Activated naive CD8-positive, alpha-beta T cell treated with anti-CD3 and anti-CD28 coated beads, Interleukin-2, amount 10 ng/mL, durations not matched to agents 7 days and 5 days (primary cell): ENCODE results near the gene PLEKHG7. TPM values are rescaled to one million over a fixed set of nuclear protein-coding genes. Genes with fewer than 3 reads are reported as not detected.
"Not testable (repeated sequence)": the region's sequence is repeated elsewhere in the genome, so short reads cannot be mapped to it uniquely, and the experiment has no call there.

Experiments used
- ATAC-seq: fragments of 150-1000 bp; cut with Tn5 transposase; one replicate; pipeline ENCODE4 v1.10.0; 2021; ENCODE audit warnings: low read depth, moderate library complexity
- POLR2A ChIA-PET: fragments of 350-600 bp; sonication (Branson Sonifier 250); formaldehyde crosslinking; loops from one replicate; lab custom pipeline; 2021; ENCODE audit warnings: antibody characterized with exemption; lab: Charles Lee
- DNase-seq: peaks from one replicate; pipeline ENCODE4 v3.0.0; 2021
- H3K27ac Mint-ChIP-seq: one replicate; pipeline ENCODE4 v1.8.0; 2022; ENCODE audit warnings: mild to moderate bottlenecking, mixed read lengths
- H3K27me3 Mint-ChIP-seq: one replicate; pipeline ENCODE4 v1.8.0; 2022; ENCODE audit warnings: mild to moderate bottlenecking, moderate library complexity, mixed read lengths
- H3K36me3 Mint-ChIP-seq: one replicate; pipeline ENCODE4 v1.8.0; 2021; ENCODE audit warnings: mild to moderate bottlenecking, mixed read lengths
- H3K4me1 Mint-ChIP-seq: one replicate; pipeline ENCODE4 v1.8.0; 2021; ENCODE audit warnings: mixed read lengths
- H3K4me3 Mint-ChIP-seq: one replicate; pipeline ENCODE4 v1.8.0; 2022; ENCODE audit warnings: mild to moderate bottlenecking, moderate library complexity, mixed read lengths
- H3K9me3 Mint-ChIP-seq: one replicate; pipeline ENCODE4 v1.8.0; 2021; ENCODE audit warnings: mixed read lengths
- total RNA-seq, 2 experiments: library from RNA; stranded (reverse); gene quantifications; one replicate each; pipeline ENCODE4 v1.2.3, GENCODE V29; 2021

PLEKHG7 gene
- total RNA-seq, 2 experiments from 2014 or later: not detected

DNA sequence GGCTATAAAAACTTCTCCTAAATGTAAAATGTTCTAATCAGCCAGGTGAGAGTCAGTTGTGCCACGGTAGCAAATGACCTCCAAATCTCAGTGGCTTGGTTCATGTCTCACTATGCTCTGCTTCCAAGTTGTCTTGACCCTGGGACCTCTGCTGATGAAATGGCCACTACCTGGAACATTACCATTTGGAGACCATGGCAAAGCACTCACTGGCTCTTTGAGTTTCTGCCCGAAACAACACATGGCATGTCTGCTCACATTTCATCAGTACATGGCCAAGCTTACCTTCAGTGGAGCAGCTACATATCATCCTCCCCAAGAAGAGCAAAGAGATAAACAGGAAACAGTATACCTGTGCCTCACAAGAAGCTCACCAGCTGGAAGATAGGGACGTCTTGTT is 40.2 kb downstream of the PLEKHG7 start:
- Mint-ChIP-seq H3K27ac (no peak overlapping the region), H3K27me3 (peaks cover 19% of the 10 kb centered on the region), H3K4me1 (peaks cover 2% of the 10 kb centered on the region), H3K36me3 (no peaks in the 10 kb centered on the region), H3K4me3 (no peak overlapping the region), H3K9me3 (peaks cover 2% of the 10 kb centered on the region)
- ATAC-seq (no peak), DNase-seq (no peak)
- POLR2A ChIA-PET: no interaction called here

DNA sequence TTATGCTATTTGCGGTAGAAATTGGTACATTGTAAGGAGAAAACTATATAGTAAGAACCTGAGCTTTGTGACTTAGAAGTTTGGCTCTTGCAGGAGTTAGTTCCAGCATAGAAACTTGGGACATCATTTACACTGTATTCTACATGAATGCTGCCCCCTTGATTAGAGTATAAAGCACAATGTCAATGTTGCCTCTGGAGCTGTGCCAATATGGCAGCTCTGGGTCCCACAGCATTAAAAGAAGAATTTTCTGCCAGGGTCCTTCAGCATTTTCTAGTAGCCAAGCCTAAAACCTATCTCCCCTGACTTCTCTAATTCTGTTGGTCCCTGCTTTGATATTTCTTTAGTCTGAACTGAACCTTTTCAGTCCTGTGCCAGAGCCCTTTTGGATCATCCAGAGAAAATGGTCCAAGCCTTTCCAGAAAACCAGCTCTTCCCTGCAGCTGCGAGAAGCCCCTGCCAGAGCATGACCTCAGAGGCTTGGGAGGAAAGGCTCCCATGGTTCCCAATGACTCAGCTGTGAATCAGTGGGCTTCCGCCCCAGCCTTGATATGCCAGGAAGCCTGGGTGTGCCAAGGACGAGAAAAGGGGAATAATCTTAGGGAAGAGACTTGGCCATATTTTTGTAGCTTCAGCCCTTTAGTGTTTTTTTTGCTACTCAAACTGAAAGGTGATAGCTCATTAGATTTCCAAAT is 43.2 kb downstream of the PLEKHG7 start:
- DNase-seq (no peak), ATAC-seq (no peak)
- Mint-ChIP-seq H3K27me3 (peaks cover 10% of the 10 kb centered on the region), H3K4me1 (peaks cover 2% of the 10 kb centered on the region), H3K36me3 (no peaks in the 10 kb centered on the region), H3K9me3 (peaks cover 2% of the 10 kb centered on the region), H3K27ac (no peak overlapping the region), H3K4me3 (no peak overlapping the region)
- POLR2A ChIA-PET: no interaction called here

DNA sequence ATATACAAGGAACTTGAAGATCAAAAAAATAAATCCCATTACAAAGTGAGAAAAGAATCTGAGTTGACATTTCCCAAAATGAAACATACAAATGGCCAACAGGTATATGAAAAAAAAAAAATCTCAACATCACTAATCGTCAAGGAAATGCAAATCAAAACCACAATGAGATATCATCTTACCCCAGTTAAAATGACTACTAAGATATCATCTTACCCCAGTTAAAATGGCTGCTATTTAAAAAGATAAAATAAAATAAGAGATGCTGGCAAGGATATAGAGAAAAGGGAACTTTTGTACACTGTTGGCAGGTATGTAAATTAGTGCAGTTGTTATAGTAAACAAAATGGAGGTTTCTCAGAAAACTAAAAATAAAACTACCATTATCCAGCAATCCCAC is 44.4 kb downstream of the PLEKHG7 start:
- Mint-ChIP-seq H3K4me3 (no peak overlapping the region), H3K9me3 (peaks cover 2% of the 10 kb centered on the region), H3K27me3 (peaks cover 3% of the 10 kb centered on the region), H3K4me1 (peaks cover 2% of the 10 kb centered on the region), H3K27ac (no peak overlapping the region), H3K36me3 (no peaks in the 10 kb centered on the region)
- DNase-seq (no peak), ATAC-seq (no peak)
- POLR2A ChIA-PET: no interaction called here

GRCh38 chr12:92749691-92750090 is 46.9 kb downstream of the PLEKHG7 start:
- H3K9me3 Mint-ChIP-seq, DNase-seq, POLR2A ChIA-PET, H3K36me3 Mint-ChIP-seq, ATAC-seq, H3K27me3 Mint-ChIP-seq, H3K4me1 Mint-ChIP-seq, H3K4me3 Mint-ChIP-seq, H3K27ac Mint-ChIP-seq: not testable (repeated sequence)

DNA sequence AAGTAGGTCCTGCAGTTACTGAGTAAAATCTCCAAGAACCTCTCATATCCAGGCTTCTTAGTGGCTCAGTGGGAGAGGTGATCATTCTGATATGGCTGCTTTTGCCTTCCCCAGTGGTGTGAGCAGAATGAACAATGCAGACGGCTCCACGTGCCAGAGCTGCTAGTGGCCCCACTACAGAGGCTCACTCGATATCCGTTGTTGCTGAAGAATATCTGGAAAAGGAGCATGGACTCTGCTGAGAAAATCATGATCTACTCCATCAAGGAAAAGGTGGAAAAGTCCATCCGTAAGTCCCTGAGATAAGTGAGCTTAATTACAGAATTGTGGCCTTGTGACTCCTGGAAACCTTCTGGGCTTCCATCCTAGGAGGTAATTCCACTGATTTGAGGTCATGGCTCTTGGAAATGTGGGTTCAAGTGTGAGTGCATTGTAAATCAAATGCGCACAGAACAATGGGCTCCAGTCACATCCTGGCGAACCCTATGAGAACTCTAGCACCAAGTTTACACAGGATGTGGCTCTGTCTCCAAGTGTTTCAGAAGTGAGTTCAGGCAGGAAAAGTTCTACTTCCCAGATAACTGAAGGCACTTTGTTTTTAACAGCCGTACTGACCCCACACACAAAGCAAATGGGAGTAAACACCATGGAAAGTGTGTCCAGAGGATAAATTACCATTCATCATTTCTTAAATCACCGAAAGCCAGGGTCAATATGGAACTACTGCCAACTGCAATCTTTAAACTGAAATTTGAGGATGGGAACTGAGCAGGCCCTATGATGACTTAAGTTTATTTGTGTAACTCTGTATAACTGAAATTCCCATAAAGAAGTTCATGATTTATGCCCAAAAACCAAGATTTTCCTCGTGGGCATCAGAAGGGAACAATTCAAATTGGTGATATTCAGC is 51.4 kb downstream of the PLEKHG7 start:
- no peak for ATAC-seq
- POLR2A ChIA-PET: no interaction called here
- Mint-ChIP-seq H3K4me3 (no peak overlapping the region), H3K27me3 (peaks cover 15% of the 10 kb centered on the region), H3K4me1 (no peaks in the 10 kb centered on the region), H3K9me3 (no peaks in the 10 kb centered on the region), H3K36me3 (no peaks in the 10 kb centered on the region), H3K27ac (no peak overlapping the region)
- DNase-seq: no peak

DNA sequence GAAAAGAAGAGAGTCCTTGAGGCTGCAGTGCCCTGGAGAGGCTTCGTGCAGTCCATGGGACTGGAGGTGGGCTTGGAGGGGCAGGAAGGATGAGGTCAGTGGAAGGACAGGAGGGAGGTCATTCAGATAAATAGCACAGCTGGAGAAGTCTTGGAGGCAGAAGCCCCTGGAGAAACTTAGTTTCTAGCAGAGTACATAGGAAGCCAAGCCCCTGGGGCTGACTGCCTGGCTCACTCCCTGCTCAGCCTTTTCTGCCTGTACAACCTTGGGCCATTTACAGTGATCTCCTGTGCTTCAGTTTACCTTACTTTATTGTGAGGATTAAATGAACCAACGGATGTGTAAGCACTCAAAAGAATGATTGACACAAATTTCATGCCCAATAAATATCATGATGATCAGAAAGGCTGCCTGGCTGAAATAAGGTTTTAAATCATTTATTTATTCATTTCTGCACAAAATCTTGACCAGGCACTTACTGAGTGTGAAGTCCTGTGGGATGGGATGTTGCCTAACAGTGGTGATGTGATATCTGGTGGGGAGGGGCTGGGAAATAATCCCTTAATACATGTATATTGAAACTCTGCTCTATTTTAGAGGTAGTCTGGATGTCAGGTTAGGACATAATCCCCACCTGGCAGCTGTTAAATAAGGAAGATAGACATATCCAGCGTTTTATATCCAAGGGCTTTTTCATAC is 54.3 kb downstream of the PLEKHG7 start:
- H3K4me1 Mint-ChIP-seq: no peaks in the 10 kb centered on the region
- no peak overlapping the region for H3K27ac Mint-ChIP-seq
- no peak overlapping the region for H3K4me3 Mint-ChIP-seq
- no peaks in the 10 kb centered on the region for H3K9me3 Mint-ChIP-seq
- POLR2A ChIA-PET: no interaction called here
- H3K36me3 Mint-ChIP-seq: no peaks in the 10 kb centered on the region
- peaks cover 15% of the 10 kb centered on the region for H3K27me3 Mint-ChIP-seq
- ATAC-seq (no peak), DNase-seq (no peak)

DNA sequence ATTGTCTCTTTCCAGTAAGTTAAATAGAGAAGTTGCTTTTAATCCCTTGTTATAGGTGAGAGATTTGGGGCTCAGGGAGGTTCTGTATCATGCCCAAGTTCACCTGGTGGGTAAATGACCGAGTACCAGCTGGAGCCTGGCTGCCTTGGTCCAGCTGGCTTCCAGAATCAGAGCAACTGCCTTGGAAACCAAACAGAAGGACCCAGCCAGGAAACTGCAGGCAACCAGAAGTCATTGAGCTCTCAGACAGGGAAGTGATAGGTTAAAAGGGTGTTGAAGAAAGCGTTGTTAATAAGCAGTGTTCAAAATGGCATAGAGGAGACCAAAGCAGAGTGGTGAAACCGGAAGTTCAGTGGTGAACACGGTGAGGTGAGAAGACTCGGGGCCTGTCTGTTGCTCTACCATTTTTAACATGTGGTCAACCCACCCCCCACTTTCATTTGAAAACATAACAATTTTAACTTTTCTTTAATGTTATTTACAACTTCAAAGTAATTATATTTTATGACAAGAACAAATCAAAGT is 54.9 kb downstream of the PLEKHG7 start:
- Mint-ChIP-seq H3K36me3 (no peaks in the 10 kb centered on the region), H3K27ac (no peak overlapping the region), H3K27me3 (peaks cover 17% of the 10 kb centered on the region), H3K4me1 (no peaks in the 10 kb centered on the region), H3K4me3 (no peak overlapping the region), H3K9me3 (no peaks in the 10 kb centered on the region)
- POLR2A ChIA-PET: no interaction called here
- DNase-seq: no peak
- no peak for ATAC-seq

DNA sequence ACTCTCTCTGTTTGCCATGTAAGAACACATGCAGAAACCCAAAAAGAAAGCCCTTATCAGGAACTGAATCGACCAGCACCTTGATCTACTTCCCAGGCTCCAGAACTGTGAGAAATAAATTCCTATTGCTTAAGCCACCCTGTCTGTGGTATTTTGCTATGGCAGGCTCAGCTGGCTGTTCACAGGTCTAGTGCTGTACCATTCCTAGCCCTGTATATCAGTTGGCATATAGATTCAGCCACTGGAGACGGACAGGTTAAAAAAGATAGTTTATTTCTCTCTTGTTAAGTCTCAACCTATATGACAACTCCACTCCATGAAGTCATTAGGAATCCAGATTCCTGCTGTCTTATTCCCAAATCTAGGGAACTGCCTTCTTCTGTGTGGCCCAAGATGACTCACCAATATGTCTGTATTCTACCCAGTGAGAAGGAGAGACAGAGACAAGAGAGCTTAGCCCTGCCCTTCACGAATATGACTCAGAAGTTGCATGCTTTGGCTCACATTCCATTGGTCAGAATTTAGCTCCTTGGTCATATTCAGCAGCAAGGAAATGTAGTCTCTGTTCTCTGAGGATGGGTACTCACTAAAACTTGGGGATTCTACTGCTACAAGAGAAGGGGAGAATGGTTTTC is 57.0 kb downstream of the PLEKHG7 start:
- POLR2A ChIA-PET: no interaction called here
- H3K4me3 Mint-ChIP-seq: no peak overlapping the region
- no peak overlapping the region for H3K27ac Mint-ChIP-seq
- ATAC-seq: no peak
- H3K9me3 Mint-ChIP-seq: peaks cover 2% of the 10 kb centered on the region
- no peak for DNase-seq
- no peaks in the 10 kb centered on the region for H3K36me3 Mint-ChIP-seq
- H3K4me1 Mint-ChIP-seq: no peaks in the 10 kb centered on the region
- peaks cover 23% of the 10 kb centered on the region for H3K27me3 Mint-ChIP-seq

DNA sequence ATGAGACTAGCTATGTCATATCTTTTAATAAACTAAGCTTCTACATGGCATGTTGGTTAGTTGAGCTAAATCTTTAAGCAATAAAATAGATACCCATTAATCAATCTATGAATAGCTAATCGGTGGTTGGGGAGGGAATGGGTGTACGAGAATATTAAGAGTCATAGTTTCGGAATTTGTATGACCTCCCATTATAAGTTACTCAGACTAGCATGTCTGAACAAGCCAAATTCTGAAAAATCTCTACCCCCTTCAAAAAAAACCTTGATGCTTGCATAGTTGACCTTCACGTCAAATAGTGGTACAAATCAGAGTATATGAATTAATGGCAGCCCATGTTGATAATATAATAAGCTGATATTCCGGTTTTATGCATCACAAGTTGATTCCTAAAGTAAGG is 60.0 kb downstream of the PLEKHG7 start:
- ATAC-seq (no peak), DNase-seq (no peak)
- Mint-ChIP-seq H3K36me3 (no peaks in the 10 kb centered on the region), H3K4me1 (no peaks in the 10 kb centered on the region), H3K27ac (no peak overlapping the region), H3K9me3 (peaks cover 2% of the 10 kb centered on the region), H3K4me3 (no peak overlapping the region), H3K27me3 (peaks cover 13% of the 10 kb centered on the region)
- POLR2A ChIA-PET: interaction anchor here (0.6 kb wide), 1 partner anchor 176 kb away, joined by 8 read pairs; no protein-coding TSS in a partner anchor

DNA sequence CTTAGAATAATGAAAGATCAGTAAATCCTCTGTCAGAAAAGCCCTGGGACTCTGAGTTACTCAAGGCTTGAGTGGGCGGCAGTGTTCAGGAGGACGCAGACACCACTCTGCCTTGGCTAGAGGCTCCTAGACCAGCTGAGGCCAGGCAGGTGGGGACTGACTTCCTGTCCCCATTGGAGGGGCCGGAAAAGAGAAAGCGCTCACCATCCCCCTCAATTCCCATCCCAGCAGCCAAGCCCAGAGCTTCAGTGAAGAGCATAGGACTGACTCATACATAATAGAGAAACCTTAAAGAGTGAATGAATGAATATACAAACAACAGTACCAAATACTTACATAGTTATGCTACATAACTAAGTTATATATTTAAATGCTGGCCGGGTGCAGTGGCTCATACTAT is 62.0 kb downstream of the PLEKHG7 start:
- H3K27me3 Mint-ChIP-seq: peaks cover 9% of the 10 kb centered on the region
- no peak overlapping the region for H3K27ac Mint-ChIP-seq
- DNase-seq (no peak), ATAC-seq (no peak)
- no peak overlapping the region for H3K4me3 Mint-ChIP-seq
- H3K9me3 Mint-ChIP-seq: peaks cover 2% of the 10 kb centered on the region
- H3K36me3 Mint-ChIP-seq: no peaks in the 10 kb centered on the region
- H3K4me1 Mint-ChIP-seq: peaks cover 11% of the 10 kb centered on the region
- POLR2A ChIA-PET: no interaction called here

DNA sequence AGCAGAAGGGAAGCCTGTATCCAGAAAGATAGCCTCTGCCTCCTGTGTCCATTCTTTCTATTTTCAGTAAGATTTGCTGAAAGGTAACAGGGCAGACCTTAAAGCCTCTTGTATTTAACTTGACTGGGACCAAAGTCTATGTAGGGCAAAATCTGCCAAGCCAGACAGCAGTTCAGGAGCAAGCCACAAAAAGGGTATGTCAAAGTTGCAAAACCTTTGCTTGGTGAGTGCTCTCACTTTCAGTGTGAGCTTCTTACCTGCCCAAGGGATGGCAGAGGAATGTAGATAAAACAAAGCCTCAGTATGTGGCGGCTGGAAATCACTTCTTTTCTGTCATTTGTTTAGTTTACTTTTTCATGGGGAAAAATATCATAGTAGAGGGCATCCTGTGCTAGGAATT is 63.1 kb downstream of the PLEKHG7 start:
- Mint-ChIP-seq H3K4me1 (peaks cover 11% of the 10 kb centered on the region), H3K27ac (no peak overlapping the region)
- POLR2A ChIA-PET: interaction anchor here (0.7 kb wide), 1 partner anchor 24 kb away, joined by 3 read pairs; no protein-coding TSS in a partner anchor

GRCh38 chr12:92769124-92769901 is 66.5 kb downstream of the PLEKHG7 start:
- no peaks in the 10 kb centered on the region for H3K9me3 Mint-ChIP-seq
- peak overlapping the region; percentile 42 for H3K27ac Mint-ChIP-seq
- DNase-seq: no peak
- peaks cover 4% of the 10 kb centered on the region for H3K36me3 Mint-ChIP-seq
- peak overlapping the region; percentile 37 for H3K4me3 Mint-ChIP-seq
- H3K27me3 Mint-ChIP-seq: peaks cover 2% of the 10 kb centered on the region
- POLR2A ChIA-PET: interaction anchor here (1.1 kb wide), 2 partner anchors 17 to 160 kb away, joined by 3 read pairs; partner anchors contain the start of gene EEA1
- peak; percentile 85 for ATAC-seq
- H3K4me1 Mint-ChIP-seq: peaks cover 11% of the 10 kb centered on the region

More for the DNA sequence above, 63.1 kb downstream of the PLEKHG7 start:
- peaks cover 2% of the 10 kb centered on the region for H3K9me3 Mint-ChIP-seq
- no peaks in the 10 kb centered on the region for H3K36me3 Mint-ChIP-seq
- no peak overlapping the region for H3K4me3 Mint-ChIP-seq
- DNase-seq (no peak), ATAC-seq (no peak)
- peaks cover 9% of the 10 kb centered on the region for H3K27me3 Mint-ChIP-seq
